ENCODE results near the gene KIZ.

DNA sequence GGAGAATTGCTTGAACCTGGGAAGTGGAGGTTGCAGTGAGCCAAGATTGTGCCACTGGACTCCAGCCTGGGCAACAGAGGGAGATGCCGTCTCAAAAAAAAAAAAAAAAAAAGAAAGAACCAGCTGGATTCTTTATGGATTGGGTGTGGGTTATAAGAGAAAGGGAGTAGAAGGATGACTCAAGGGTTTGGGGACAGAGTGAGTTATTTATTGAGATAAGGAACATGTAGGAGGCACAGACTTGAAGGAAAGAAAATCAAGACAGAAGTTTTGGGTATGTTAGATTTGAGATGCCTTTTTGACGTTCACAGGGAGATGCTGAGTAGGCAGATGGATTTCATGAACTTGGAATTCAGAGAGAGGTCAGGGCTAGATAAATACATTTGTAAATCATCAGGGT lies 47.6 kb downstream of the KIZ start:
- TF ChIP-seq POLR2AphosphoS5 (IDR thresholded peaks at IDR 0.05; ENCODE audit: borderline replicate concordance, low read depth, low read length): no peak
- TF ChIP-seq EZH2 (IDR thresholded peaks at IDR 0.05): no peak

Measured in SK-N-MC (cell line).